DMS79 treated with DMSO at 0.1 percent for 48 hours (cell line): Measurements from ENCODE around the gene ZNF845.
"Not testable (repeated sequence)": the region's sequence is repeated elsewhere in the genome, so short reads cannot be mapped to it uniquely, and the experiment has no call there.

Source experiments
- DNase-seq: peaks from one replicate; lab custom pipeline; 2025; lab: John Stamatoyannopoulos, UW

The ZNF845 gene

GRCh38 chr19:53333463-53334449 is at the start of gene ZNF845:
Gene ZNF845, plus strand, starts transcription at chr19:53333749. Its CDS starts 7,559 bp downstream, at chr19:53341308.
- DNase-seq, result peak; percentile 83

GRCh38 chr19:53285087-53285486 is 48.5 kb upstream of the ZNF845 start:
- no peak for DNase-seq

GRCh38 chr19:53290758-53291549 is 42.6 kb upstream of the ZNF845 start:
- DNase-seq, result no peak

GRCh38 chr19:53294786-53295441 is 38.6 kb upstream of the ZNF845 start:
- no peak for DNase-seq

GRCh38 chr19:53301341-53301740 is 32.2 kb upstream of the ZNF845 start:
- DNase-seq, result peak; percentile 54

GRCh38 chr19:53308339-53308811 is 25.2 kb upstream of the ZNF845 start:
- no peak for DNase-seq

- DNase-seq, result peak; percentile 75
Observed at GRCh38 chr19:53311044-53311443, 22.5 kb upstream of the ZNF845 start.

- DNase-seq, result no peak
Observed at GRCh38 chr19:53311897-53312296, 21.7 kb upstream of the ZNF845 start.

- no peak for DNase-seq
Observed at GRCh38 chr19:53328967-53329366, 4.6 kb upstream of the ZNF845 start.

GRCh38 chr19:53332484-53332883 is 1.1 kb upstream of the ZNF845 start:
- no peak for DNase-seq

- DNase-seq, result peak; percentile 53
Observed at GRCh38 chr19:53333066-53333462, 485 bp upstream of the ZNF845 start.

GRCh38 chr19:53344403-53344802 is 10.9 kb downstream of the ZNF845 start:
- DNase-seq, result not testable (repeated sequence)

GRCh38 chr19:53355739-53356138 is 22.2 kb downstream of the ZNF845 start:
- no peak for DNase-seq

GRCh38 chr19:53357821-53358581 is 24.5 kb downstream of the ZNF845 start:
- no peak for DNase-seq

GRCh38 chr19:53360056-53360455 is 26.5 kb downstream of the ZNF845 start:
- not testable (repeated sequence) for DNase-seq

GRCh38 chr19:53365134-53365898 is 31.8 kb downstream of the ZNF845 start, which contains the start of gene ZNF525:
Gene ZNF525, plus strand, starts transcription at chr19:53365705. Its CDS starts 6,577 bp downstream, at chr19:53372282.
- DNase-seq, result peak; percentile 87

- peak; percentile 76 for DNase-seq
Observed at GRCh38 chr19:53365899-53366493, 32.4 kb downstream of the ZNF845 start.

GRCh38 chr19:53372196-53372595 is 38.6 kb downstream of the ZNF845 start:
- DNase-seq, result no peak

GRCh38 chr19:53374288-53374687 is 40.7 kb downstream of the ZNF845 start:
- no peak for DNase-seq

- no peak for DNase-seq
Observed at GRCh38 chr19:53374743-53375142, 41.2 kb downstream of the ZNF845 start.
